GM13976 (cell line): ENCODE data around the gene SYT17.

Source experiments
- DNase-seq: peaks from one replicate; pipeline ENCODE4 v3.0.0; 2012; ENCODE audit warnings: low spot score
- in situ Hi-C: fragments of 300-500 bp; cut with MboI; formaldehyde crosslinking; loops from one replicate; pipeline ENCODE4 v1.12.0; 2022; ENCODE audit warnings: low sequenced_read_pairs, mixed read lengths, inconsistent platforms; ENCODE audit not compliant: unreplicated experiment
- TF ChIP-seq, protein P1 (sequence below): IDR thresholded peaks from 2 replicates; pipeline ENCODE4 v1.5.1; 2012; ENCODE audit warnings: borderline replicate concordance, mild to moderate bottlenecking; ENCODE audit not compliant: insufficient read depth; ENCODE audit errors: extremely low read depth, missing control alignments, control extremely low read depth

The SYT17 gene

DNA sequence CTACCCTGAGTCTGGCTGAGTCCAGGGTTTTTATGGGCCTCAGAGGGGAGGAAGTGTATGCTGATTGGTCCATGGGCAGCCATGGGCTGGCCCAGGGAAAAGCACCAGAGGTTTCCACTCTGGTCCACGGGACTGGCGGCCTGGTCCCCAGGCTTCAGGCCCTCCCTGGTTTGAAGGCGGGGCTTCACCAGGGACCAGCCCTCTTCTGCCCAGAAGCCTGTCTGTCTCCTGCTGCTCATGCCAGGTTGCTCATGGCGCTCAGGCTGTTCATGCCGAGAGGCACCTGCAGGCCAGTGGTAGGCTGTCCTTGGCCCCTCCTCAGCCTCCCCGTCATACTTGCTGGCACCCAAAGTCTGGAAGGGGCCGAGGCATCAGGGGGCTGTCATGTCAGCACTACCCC lies 72.5 kb downstream of the SYT17 start:
- in situ Hi-C loops = no loop called here
- TF ChIP-seq, protein P1, sequence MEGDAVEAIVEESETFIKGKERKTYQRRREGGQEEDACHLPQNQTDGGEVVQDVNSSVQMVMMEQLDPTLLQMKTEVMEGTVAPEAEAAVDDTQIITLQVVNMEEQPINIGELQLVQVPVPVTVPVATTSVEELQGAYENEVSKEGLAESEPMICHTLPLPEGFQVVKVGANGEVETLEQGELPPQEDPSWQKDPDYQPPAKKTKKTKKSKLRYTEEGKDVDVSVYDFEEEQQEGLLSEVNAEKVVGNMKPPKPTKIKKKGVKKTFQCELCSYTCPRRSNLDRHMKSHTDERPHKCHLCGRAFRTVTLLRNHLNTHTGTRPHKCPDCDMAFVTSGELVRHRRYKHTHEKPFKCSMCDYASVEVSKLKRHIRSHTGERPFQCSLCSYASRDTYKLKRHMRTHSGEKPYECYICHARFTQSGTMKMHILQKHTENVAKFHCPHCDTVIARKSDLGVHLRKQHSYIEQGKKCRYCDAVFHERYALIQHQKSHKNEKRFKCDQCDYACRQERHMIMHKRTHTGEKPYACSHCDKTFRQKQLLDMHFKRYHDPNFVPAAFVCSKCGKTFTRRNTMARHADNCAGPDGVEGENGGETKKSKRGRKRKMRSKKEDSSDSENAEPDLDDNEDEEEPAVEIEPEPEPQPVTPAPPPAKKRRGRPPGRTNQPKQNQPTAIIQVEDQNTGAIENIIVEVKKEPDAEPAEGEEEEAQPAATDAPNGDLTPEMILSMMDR = no peak
- DNase-seq = no peak

DNA sequence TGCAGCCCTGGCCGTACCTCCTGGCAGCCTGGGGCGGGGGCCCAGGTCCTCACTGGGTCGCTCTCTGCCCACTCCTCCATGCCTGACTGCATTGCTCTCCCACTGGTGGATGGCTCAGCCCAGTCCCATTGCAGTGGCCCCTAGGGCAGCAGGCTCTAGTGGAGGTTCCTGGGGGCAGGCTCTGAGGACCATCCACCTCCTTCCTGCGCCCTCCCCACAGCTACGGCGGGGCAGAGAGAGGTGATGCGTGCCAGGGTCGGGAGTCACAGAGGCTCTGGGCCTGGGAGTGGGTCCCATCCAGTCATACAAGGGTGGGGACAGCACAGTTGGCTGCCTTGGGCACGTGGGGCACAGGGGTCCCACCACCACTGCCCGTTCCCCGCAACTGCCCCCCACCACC lies 73.5 kb downstream of the SYT17 start:
- no peak for DNase-seq
- TF ChIP-seq, protein P1 = no peak
- in situ Hi-C loops = no loop called here

DNA sequence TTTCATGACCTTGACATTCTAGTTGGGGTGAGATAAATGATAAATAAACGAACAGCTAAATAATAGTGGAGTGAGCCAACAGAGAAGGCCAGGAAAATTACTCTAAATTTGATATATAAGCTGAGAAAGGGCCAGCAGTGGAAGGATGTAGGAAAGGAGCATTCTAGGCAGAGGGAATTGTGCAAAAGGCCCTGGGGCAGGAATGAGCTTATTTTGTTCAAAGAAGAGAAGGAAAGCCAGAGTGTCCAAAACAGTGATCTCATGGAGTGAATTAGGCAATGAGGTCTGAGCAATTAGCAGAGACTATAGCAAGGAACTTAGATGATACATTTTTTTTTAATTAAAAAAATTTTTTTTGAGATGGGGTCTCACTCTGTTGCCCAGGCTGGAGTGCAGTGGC lies 74.1 kb downstream of the SYT17 start:
- in situ Hi-C loops = no loop called here
- no peak for DNase-seq
- TF ChIP-seq, protein P1 = no peak

DNA sequence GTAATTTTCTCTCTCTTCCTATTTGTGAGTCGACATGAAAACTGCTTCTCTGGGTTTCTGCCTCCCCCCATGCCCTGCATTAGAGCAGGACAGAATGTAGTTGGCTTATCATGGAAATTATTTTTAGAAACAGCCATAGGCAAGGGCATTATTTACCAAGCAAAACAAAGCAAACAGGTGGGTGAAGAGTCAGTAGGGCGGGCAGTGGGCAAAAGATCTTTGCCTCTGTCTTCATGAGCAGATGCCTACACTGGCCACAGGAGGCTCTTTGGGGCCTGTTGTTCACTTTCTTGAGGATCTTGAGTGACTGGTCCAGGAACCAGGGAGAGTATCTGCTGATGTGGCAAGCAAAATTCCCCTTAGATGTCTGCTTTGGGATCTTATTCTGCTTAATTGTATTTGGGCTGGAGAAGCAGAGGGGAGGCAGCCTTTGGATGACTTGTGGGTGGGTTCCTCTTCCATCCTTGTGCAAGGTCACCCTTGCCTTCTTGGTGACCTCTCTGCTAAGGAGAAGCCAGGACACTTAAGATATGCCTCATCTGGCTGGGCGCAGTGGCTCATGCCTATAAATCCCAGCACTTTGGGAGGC lies 75.0 kb downstream of the SYT17 start:
- TF ChIP-seq, protein P1 = no peak
- in situ Hi-C loops = no loop called here
- DNase-seq = no peak

DNA sequence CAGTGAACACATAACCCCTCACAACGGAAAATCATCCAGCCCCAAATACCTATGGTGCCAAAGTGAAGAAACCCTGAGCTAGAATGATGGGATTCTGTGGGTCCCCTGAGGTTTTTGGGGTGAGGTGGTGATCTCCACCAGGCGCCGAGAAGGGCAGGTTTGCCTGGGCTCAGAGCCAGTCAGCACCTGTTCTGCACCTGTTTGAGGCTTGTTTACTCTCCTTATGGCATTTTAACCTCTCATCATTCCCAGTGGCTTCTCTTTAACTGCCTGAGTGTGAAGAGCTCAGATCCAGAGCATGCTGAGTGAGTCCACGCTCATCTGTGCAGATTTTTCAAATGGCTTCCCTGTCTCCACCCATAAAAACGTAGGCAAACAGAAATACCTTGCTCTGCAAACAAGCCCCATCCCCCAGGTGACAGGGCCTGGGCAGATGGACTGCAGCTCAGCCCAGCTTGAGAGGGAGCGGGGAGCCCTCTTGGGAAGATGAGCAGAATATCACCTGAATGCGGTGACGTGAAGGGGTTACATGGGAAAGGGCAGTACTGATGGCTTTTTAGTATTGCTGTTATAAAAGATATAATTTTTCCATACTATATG lies 77.4 kb downstream of the SYT17 start:
- in situ Hi-C loops = no loop called here
- no peak for DNase-seq
- TF ChIP-seq, protein P1 = no peak

DNA sequence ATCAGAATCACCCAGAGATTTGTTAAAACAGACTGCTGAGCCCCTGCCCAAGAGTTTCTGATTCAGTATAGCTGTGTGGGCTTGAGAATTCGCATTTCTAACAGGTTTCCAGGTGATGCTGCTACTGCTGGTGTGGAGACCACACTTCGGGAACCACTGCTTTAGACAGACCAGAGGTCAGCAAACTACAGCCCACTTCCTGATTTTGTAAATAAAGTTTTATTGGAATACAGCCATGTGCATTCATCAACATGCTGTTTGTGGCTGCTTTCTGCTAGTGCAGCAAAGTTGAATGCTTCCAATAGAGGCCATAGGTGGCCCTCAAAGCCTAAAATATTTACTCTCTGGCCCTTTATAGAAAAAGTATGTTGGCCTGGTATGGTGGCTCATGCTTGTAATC lies 84.9 kb downstream of the SYT17 start:
- TF ChIP-seq, protein P1 = no peak
- DNase-seq = no peak

More for the DNA sequence above, 84.9 kb downstream of the SYT17 start:
- in situ Hi-C loops = no loop called here
